Thyroid gland (tissue), 4 donors: ENCODE data around the gene UBL3.

Experiments used
- POLR2A ChIP-seq, 2 donors: fragments of 450-650 bp; IDR thresholded peaks; one replicate each; pipeline ENCODE4 v1.6.1; 2017; ENCODE audit warnings: antibody characterized with exemption in 2 of 2, mild to moderate bottlenecking in 2 of 2, moderate library complexity in 1 of 2
- TF ChIP-seq, protein P1 (sequence below), 6 experiments: fragments of 200-600 bp in 3 of 6; fragments of 450-650 bp in 3 of 6; sonication (generic) in 3 of 6; IDR thresholded peaks; one replicate each; pipeline ENCODE4 v1.5.1; 2016 to 2019; ENCODE audit warnings: antibody characterized with exemption in 6 of 6, mild to moderate bottlenecking in 2 of 6, inconsistent platforms in 1 of 6, moderate library complexity in 1 of 6

- TF ChIP-seq, protein P1, sequence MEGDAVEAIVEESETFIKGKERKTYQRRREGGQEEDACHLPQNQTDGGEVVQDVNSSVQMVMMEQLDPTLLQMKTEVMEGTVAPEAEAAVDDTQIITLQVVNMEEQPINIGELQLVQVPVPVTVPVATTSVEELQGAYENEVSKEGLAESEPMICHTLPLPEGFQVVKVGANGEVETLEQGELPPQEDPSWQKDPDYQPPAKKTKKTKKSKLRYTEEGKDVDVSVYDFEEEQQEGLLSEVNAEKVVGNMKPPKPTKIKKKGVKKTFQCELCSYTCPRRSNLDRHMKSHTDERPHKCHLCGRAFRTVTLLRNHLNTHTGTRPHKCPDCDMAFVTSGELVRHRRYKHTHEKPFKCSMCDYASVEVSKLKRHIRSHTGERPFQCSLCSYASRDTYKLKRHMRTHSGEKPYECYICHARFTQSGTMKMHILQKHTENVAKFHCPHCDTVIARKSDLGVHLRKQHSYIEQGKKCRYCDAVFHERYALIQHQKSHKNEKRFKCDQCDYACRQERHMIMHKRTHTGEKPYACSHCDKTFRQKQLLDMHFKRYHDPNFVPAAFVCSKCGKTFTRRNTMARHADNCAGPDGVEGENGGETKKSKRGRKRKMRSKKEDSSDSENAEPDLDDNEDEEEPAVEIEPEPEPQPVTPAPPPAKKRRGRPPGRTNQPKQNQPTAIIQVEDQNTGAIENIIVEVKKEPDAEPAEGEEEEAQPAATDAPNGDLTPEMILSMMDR (IDR thresholded peaks at IDR 0.05): no peak
- no peak for TF ChIP-seq POLR2A (IDR thresholded peaks at IDR 0.05)
These were observed 117.2 kb downstream of the UBL3 start for GRCh38 chr13:29733147-29733611.
